NCI-H1417 treated with DMSO at 0.1 percent for 48 hours (cell line): Measurements from ENCODE around the gene FOXL2NB.

ENCODE experiments used
- DNase-seq: peaks from one replicate; lab custom pipeline; 2025; lab: John Stamatoyannopoulos, UW

Gene FOXL2NB

DNA sequence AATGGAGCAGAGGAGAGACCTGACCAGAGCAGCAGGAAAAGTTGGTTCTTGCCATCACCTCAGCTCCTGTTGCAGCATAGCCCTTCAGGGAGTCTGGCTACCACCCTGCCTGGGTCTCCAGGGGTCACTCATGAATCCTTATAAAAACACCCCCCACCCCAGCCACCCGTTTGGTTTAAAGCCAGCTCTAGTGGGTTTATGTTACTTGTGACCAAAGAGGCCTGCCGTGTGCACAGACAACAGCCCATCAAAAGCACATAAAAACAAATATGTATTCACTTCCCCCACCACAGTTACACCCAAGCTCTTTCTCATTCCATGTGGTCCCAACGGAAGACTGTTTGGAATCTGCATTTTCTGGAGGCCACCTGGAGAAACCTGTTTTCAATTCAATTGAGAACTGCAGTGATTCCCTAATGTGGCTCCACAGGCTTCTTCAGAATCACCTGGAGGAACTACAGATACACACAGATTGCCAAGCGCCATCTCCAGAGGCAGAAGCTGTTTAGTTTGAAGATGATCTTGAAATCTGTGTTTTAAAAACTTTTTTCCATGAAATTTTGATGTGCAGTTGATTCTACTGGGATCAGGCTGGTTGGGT, 13.8 kb upstream of the FOXL2NB start:
- DNase-seq: no peak

DNA sequence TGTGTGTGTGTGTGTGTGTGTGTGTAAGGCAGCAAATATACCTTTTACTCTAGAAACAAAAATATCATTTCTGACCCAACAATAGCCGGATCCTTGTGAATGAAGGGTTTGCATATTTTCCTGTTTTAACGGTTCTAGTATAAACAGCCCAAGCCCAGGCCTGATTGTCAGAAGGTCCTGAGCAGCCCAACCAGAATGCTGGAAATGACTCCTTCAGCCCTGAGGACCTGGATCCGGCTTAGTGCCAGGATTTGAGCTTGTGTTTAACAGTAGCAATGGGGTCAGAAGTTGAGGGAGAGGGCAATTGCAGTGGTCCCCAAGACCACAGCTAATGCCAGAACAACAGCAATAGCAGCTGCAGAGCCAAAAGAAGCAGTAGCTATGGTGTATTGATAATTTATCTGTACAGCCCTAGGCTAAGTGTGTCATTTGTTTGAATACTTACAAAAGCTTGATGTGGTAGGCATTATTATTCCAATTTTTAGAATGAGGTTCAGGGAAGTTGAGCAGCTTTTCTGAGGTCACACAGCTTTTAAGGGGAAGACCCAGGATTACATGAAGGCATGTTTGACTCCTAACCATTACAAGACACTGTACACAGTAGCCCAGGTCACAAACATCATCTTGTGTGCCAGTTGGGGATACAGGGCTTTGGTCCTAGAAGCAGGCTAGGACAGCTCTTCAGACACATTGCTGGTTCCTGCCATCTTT, 12.9 kb upstream of the FOXL2NB start:
- DNase-seq: no peak

DNA sequence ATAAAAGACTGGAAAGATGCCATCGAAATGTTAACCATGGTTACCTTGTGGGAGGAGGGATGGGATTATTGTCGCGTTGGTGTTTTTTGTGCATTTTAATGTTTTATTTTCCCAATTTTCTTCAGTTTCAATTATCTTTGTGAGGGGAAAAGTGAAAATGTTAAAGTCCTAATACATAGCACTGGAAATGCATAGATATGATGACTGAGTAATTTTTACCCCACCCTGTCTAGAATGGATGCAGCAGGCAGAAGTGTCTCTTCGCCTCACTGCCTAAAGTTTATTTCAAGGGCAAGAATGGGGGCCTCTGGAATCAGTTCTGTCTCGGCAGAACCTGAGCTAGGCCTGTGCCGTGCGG, 11.5 kb upstream of the FOXL2NB start:
- DNase-seq: no peak

DNA sequence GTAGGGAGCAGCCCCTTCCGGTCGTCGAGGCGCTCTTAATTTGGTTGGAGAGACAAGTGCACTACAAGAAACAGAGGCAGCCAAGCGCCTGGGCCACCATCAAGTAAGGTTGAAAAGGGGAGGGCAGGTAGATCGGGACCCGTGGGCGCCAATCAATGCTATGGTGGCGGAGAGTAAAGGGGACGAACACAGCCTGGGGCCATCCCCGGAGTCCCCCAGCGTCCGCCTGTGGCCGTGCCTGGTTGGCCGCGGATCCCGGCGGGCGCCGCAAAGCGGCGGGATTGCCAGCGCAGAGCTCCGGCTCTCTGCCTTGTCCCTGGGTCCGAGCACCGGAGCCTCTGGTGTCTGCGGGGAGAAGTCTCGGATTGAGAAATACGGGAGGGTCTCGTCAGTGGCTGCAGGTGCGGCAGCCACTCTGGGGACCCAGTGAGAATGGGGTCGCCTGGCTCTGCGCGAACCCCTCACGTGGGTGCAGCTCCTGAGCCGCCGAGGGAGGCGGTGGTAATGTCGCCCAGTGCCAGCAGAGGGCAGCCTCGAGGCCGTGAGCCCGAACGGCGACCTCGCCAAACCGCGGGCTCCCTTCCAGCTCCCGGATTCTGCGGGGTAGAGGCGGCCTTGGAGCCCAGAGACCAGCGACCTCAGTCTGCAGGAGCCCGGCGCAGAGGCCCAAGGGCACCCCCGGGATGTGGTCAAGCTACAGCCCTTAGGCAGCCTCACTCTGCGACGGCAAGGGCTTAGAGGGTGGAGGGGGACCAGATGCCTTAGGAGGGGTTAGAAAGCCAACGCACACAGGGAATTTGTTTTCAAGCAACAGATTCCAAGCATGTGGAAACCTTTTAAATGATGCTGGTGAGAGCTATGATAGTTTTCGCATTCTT, 10.9 kb upstream of the FOXL2NB start:
- no peak for DNase-seq

DNA sequence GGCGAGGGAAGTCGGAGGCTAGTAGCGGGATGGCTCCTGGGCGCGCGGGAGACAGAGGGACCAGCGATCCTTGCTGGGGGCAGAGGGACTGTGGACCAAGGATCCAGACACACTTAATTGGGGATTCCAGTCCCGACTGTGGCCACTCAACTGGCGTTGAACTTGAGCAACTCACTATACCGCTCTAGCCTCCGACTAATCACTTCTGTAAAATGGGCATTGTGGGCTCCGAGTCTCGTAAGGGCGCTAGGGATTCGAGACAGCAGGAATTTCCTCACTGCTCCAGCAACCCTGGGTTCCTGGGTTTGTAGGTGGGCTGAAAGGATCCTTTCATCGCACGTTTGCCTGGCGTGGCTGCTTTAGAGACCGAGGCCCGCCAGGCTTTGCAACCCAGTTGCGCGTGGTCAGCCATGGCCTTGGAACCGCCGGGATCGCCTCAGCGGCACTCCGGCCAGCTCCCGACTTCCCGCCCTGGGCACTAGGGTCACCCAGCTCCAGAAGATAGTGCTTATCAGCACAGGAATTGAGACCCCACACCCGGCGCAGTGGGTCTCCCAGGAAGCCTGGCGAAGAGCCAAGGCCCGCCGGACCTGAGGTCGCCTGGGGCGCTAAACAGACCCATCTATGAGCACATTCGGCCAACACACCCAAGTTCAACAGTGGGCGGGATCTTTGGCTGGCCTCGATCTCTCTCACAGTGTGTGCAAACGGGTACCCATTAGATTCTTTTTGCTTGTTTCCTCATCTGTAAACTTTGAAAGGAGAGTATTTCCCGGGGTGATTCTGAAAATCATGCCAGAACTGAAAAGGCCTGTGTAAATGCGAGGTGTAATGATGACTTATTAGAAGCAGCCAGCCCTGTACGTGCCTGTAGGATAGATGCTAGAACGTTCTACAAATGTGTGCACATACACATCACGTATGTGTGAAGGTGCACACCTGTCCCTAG, 10.0 kb upstream of the FOXL2NB start:
- no peak for DNase-seq

DNA sequence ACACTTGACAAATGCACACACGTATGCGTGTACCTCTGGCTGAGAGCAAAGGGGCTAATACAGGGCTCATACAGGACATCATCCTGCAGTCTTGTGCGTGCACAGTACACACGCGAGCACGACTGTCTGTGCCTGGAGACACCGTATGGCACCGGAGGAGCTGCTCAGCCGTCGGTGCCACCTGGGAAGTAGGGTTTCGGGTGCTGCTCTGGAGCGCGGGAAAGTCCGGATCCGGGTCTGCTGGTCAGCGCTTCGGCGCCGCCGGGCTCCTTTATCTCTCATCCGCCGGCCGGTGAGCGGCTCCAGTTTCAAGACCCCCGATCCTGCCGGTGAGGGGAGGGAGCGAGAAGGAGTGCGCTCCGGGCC, 9.3 kb upstream of the FOXL2NB start:
- DNase-seq: no peak

DNA sequence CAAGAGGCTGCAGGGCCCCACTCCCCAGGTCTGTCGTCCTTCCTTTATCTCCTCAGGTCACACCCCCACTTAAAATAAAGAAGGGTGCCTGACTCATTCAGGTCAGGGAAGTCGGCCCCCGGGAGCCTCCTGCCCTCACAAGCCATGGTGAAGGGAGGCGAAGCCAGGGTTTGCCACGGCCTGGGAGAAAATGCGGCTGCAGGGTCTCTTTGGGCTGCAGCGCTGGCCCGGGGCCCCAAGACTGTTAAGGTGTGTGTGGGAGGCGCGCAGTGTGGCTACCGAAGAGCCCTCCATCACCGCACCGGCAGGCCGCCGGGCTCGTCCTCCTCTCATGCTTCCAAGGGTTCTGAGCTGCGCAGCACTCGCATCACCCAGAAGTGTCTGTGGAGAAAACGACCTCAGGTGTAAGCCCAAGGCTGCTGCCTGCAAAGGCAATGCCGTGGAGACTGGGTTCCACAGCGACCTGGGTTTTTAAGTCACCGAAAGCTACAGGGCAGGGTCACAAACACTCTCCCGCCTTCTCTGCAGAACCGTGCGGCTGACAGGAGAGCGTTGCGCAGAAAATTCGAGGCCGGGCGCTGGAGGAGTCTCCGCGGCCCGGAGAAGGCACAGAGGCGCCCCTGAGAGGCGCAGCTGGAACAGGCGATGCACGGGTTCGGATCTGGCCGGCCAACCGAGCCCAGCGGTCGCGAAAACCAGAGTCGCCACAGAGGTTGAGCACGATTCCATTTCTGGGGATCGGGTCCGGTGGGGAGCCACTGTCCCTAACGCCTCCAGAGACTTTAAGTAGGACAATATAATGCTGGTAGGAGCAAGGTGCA, 8.8 kb upstream of the FOXL2NB start:
- DNase-seq: no peak

DNA sequence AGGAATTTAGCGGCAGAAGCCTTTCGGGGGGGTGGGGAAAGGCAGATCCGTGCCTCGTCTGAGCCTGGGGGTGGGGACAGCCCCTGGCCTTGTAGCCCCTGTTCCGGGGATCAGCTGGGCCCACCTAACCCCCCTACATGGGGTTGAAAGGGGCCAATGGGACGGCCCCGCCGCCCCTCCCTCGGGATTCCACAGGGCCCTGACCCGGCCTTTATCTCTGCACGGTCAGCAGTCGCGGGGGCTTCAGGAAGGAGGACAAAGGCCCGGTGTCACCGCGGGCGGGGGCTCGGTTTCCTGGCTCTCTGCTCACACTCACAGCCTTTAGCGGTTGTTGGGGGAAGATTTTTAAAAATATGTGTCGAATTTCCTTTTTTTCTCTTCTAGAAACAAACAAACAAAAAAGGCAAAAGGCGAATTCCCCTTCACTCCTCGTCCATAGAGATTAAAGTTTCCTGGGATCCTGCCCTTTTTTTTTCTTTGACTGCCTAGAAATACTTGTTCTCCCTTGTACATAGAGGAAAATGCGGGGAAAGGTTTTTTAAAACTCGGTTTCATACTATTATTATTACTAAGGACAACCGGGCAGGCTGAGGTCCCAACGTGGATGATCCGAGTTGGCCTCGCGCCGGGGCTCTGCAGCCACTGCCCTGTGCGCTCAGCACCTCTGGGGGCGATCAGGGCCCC, 8.0 kb upstream of the FOXL2NB start:
- DNase-seq: no peak

DNA sequence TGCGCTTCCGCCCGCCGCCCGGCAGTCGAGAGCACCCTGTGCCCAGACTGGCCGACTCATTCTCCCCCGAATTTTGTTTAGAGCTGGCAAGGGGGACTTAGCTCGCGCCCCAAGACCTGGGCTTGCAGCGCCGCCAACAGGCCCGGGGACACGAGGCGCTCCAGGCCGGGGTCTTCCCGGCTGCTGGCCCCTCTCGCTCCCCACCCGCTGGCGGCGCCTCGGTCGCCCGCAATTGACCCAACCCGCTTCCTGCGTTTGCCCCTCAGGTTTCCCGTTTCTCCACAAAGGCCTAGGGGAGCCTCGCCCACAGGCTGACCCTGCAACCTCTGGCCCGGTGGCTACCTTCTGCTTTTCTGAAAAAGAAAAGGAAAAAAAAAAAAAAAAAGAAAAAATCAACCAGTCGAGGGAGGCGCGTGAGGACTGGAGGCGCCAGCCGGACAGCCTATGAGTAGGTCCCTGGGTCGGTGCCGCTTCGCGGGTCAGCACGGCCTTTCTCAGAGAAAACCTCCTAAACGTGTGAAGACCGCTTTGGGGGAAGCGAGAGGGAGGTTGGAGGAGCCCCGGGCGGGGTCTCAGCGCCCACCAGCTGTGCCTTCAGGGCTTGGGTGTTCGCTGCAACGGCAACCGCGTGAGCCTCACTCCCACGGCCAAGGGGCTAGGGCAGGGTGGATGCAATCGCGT, 7.3 kb upstream of the FOXL2NB start:
- no peak for DNase-seq

DNA sequence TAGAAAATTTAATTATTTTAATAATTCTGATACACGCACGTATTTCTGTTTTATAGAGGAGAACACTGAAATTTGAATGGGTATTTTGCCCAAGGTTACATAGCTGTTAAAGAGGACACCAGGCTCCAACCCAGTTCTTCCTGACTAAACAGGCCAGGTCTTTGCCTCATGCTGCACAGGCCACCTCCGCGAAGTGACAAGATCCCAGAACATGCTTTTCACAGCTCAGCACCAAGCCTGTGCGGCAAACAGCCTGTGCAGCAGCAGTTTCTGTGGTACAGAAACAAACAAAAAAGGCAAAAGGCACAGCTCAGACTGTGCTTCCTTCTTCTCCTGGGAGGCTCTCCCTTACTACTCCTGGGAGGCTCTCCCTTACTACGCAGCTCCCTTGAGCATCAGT, 6.6 kb upstream of the FOXL2NB start:
- DNase-seq: no peak

DNA sequence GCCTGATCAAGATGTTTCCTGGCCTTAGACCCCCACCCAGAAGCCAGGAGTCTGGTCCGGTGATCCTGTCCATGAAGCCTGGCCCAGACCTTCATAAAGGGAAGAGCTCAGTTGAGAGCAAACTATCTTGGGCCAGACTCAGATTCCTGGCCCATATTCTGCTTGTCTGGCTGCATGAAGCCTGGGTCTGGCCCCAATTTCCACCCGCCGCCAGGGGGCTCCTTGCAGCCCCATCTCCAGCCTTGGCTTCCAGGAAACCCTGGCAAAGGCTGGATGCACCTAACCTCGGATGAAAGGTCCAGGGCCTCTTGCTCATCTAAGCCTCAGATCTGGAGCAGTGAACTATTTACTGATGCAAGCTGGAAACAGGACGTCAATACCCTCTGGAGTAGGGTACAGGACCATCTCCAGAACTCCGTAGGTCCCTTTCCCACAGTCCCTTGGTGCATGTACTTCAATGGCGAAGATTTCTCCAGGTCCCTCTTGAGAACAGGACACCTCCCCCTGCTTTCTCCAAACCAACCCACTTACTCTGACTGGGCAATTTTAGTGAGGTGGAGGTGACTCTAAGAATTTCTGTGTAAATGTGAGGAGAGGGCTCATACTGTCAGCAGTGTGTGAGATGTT, 5.6 kb upstream of the FOXL2NB start:
- DNase-seq: no peak

DNA sequence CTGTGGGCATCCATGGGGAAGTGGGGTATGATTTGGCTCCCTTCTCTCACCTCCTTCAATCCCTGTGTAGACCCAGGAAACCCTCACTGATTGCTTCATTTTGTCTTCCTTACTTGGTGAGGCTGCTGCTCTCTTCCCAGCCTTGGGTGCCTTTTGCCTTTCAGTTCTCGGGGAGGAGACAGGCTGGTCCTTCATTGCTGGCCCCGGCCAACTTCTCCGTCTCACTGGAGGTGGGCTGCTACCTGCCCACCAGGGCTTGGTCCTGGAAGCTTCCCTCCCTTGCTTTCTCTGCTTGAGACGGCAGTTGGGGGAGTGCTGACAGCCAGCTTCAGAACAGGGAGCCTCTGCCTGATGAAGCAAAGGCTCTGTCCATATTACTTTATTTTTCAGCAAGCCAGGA, 4.7 kb upstream of the FOXL2NB start:
- DNase-seq: no peak

DNA sequence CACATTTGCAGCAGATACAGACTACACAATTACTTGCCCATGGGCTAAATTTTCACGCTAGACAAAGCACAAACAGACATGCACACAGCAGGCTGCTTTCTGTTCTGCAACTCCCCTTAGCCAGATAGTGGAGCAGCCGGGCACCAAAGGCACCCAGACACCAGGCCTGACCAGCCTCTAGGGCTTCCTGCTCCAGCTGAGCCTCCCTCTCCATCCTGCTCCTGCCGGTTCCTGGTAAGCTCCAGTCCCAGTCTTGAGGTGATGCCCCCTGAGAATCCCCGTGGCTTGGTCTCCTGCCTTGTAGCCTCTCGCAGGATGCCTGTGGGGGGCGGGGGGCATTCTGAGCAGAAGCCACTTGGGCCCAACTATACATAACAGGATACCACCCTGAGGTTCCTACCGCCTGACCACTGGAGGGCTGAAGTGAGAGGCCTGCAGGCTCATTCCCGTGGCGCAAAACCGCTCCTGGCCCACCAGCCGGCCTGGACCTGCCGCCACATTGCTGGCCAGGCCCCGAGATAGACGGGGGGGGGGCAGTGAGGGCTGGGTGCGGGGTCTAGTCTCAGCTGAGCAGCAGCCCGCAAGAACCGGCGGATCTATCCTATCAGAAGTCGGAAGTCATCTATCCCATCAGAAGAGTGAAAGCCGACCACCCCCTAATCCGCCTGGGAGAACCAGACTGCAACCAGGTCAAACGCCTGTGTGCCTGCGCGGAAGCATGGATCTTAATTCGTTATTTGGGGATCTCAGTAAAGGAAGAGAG, 4.0 kb upstream of the FOXL2NB start:
- DNase-seq: no peak

DNA sequence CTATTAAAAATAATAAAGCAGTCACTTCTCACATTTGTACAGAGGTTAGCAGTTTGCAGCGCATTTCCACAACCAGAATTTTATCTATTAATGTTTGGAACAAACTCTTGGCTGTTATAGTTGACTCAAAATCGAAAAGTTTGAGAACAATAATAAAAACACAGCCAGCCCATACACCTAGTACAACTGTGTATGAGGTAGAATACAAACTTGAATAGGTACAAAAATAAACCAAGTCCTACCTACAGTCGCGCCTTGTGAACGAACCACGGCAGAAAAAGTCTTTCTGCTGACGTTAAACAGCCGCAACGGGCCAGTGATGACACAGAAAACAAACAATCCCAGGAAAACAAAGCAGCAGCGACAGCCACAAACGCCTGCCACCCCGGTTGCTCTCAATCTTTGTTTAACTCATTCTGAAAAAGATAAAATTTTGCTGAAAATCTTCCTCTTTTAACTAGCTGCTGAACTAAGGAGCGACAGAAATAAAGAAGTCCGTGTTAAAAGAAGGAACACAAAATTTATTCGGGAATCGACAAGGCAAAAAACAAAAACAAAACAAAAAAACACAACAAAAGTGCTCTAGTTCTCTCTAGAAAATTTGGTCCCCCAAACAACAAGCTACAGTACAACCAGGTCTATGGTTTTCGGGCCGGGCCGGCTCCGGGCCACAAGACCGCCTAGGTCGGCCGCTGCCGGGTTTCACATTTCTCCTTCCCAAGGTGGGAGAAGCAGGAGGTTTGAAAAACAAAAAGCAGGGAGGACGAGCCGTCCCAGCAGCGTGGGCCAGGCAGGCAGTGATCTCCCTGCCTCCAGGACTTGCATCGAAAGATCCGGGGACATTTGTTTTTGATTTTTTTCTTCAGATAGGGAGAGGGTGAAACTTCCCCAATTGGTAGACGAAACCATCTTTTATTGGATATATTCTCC, 3.0 kb upstream of the FOXL2NB start:
- DNase-seq: no peak

DNA sequence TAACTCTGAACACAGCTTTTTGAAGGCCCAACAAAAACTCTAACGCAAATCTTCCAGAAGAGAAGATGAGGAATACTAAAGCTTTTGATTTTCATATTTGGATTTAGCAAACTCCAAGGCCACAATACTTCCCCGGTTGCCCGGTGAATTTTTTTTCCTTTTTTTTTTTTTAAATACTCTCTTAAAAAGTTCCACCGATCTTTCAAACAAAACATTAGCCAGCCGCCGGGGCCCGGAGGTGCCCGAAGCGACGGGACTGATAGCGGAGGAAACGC, 2.4 kb upstream of the FOXL2NB start:
- no peak for DNase-seq

DNA sequence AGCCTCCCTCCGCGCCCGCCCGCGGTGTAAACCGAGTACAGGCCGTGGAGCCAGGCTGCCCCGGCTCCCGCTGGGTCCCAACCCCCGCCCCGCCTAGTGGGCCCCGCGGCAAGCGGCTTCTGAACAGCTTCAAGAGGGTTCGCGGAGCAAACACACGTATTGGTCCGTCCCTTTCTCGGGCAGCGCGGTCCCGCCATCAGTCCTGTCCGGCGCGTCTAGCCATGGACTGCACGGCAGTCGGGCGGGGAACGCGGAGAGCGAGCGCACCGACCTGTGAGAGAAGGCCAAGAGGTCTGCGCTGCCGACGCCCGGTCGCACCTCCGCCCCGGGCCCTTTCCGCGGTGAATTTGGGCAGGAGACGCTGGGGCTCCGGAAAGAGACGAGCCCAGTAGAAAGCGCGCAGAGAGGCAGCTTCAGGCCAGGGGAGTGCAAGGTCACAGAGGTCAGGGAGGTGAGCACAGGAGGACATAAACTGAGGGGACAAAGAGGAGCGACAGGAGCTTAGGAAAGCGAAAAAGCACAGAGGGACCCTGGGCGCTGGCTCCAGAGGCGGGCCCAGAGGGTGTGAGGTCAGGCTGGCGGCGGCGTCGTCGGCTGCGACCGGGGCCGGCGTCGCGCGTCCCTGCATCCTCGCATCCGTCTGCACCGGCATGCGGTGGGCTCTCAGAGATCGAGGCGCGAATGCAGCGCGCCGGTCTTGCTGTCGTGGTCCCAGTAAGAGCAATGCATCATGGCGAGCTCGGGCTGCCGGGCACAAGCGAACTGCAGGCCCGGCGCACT, 1.9 kb upstream of the FOXL2NB start:
- DNase-seq: no peak
